Measurements from ENCODE around the gene SLC5A2. TPM values are rescaled to one million over a fixed set of nuclear protein-coding genes. Genes with fewer than 3 reads are reported as not detected.

Gene SLC5A2
- total and polyA plus RNA-seq, 2 of the 13 experiments (the other 11 are each of a cell fraction or from before 2014, with no cell fraction given) = 0.24 to 0.97 TPM

DNA sequence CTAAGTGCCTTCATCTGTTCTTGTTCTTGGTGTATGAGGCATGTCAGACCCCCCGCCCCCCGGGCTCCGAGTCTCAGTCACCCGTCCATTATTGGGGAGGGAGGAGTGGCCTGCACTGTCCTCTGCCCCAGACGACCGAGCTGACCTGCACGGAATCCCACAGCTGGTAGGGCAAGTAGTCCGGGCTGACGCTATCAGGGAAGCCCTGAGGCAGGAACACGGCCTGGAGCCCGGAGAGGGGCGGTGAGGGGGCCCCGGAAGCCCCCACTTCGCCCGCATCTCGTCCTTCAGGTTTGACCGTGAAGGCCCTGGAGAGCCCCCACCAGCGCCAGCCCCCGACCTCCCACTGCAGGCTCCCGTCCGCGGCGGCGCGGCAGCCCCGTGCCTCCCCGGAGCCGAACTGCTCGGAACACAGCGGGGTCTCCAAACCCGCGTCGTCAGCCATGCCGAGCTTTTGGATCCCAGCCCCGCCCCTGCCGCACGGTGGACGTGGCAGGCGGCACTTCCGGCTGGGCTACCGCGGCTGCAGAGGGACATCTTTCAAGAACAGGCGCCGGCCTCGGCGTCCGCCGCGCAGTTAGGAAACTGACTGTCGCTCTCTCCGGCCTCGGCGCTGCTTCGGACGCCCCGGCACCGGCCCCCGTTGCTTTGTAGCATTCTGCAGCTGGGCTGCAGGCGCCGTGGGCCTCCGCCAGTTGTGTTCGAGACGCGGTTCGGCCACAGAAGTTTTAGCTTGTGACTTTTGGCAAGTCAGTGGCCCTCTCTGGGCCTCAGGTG is 25.2 kb downstream of the SLC5A2 start, which contains the start of gene RUSF1 (continued):
- TF ChIP-seq ZBTB44 (CRISPR knock-in tag; IDR thresholded peaks at IDR 0.05) (no peak), CHCHD3 (CRISPR knock-in tag; IDR thresholded peaks at IDR 0.05) (peak; percentile 88; the same call in 1 of the 2 replicates), WIZ (CRISPR knock-in tag; IDR thresholded peaks at IDR 0.05) (peak; percentile 96; the same call in 1 of the 2 replicates), TBX2 (CRISPR knock-in tag; IDR thresholded peaks at IDR 0.05; ENCODE audit: borderline replicate concordance) (peak; percentile 86), ZNF282 (IDR thresholded peaks at IDR 0.05; ENCODE audit: partially characterized antibody) (no peak), NFYB (CRISPR knock-in tag; IDR thresholded peaks at IDR 0.05) (peak; percentile 56), ZNF121 (CRISPR knock-in tag; IDR thresholded peaks at IDR 0.05) (no peak; the same call in none of the 2 replicates), ARNT (IDR thresholded peaks at IDR 0.05) (no peak), YEATS4 (CRISPR knock-in tag; IDR thresholded peaks at IDR 0.05; ENCODE audit: borderline replicate concordance) (peak; percentile 99)
- TF ChIP-seq, protein P1, sequence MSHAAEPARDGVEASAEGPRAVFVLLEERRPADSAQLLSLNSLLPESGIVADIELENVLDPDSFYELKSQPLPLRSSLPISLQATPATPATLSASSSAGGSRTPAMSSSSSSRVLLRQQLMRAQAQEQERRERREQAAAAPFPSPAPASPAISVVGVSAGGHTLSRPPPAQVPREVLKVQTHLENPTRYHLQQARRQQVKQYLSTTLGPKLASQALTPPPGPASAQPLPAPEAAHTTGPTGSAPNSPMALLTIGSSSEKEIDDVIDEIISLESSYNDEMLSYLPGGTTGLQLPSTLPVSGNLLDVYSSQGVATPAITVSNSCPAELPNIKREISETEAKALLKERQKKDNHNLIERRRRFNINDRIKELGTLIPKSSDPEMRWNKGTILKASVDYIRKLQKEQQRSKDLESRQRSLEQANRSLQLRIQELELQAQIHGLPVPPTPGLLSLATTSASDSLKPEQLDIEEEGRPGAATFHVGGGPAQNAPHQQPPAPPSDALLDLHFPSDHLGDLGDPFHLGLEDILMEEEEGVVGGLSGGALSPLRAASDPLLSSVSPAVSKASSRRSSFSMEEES (CRISPR knock-in tag; IDR thresholded peaks at IDR 0.05) = peak; percentile 69
- TF ChIP-seq, protein P2, sequence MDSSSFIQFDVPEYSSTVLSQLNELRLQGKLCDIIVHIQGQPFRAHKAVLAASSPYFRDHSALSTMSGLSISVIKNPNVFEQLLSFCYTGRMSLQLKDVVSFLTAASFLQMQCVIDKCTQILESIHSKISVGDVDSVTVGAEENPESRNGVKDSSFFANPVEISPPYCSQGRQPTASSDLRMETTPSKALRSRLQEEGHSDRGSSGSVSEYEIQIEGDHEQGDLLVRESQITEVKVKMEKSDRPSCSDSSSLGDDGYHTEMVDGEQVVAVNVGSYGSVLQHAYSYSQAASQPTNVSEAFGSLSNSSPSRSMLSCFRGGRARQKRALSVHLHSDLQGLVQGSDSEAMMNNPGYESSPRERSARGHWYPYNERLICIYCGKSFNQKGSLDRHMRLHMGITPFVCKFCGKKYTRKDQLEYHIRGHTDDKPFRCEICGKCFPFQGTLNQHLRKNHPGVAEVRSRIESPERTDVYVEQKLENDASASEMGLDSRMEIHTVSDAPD (CRISPR knock-in tag; IDR thresholded peaks at IDR 0.05) = peak; percentile 77; the same call in 1 of the 2 replicates
- TF ChIP-seq, protein P3, sequence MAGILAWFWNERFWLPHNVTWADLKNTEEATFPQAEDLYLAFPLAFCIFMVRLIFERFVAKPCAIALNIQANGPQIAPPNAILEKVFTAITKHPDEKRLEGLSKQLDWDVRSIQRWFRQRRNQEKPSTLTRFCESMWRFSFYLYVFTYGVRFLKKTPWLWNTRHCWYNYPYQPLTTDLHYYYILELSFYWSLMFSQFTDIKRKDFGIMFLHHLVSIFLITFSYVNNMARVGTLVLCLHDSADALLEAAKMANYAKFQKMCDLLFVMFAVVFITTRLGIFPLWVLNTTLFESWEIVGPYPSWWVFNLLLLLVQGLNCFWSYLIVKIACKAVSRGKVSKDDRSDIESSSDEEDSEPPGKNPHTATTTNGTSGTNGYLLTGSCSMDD (CRISPR knock-in tag; IDR thresholded peaks at IDR 0.05) = no peak
